ENCODE results near the gene GNB3. TPM values are rescaled to one million over a fixed set of nuclear protein-coding genes. Genes with fewer than 3 reads are reported as not detected.
"Not testable (repeated sequence)": the region's sequence is repeated elsewhere in the genome, so short reads cannot be mapped to it uniquely, and the experiment has no call there.

Gene GNB3
- total RNA-seq, 1 donor from 2014 or later: 5.6 TPM

- peak within 1 kb of the TSS; percentile 95 for H3K27ac Mint-ChIP-seq
- TF ChIP-seq, protein P1, sequence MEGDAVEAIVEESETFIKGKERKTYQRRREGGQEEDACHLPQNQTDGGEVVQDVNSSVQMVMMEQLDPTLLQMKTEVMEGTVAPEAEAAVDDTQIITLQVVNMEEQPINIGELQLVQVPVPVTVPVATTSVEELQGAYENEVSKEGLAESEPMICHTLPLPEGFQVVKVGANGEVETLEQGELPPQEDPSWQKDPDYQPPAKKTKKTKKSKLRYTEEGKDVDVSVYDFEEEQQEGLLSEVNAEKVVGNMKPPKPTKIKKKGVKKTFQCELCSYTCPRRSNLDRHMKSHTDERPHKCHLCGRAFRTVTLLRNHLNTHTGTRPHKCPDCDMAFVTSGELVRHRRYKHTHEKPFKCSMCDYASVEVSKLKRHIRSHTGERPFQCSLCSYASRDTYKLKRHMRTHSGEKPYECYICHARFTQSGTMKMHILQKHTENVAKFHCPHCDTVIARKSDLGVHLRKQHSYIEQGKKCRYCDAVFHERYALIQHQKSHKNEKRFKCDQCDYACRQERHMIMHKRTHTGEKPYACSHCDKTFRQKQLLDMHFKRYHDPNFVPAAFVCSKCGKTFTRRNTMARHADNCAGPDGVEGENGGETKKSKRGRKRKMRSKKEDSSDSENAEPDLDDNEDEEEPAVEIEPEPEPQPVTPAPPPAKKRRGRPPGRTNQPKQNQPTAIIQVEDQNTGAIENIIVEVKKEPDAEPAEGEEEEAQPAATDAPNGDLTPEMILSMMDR (IDR thresholded peaks at IDR 0.05; ENCODE audit: unreplicated experiment): no peak
- no peaks in the 10 kb centered on the region for H3K27me3 Mint-ChIP-seq
- H3K36me3 Mint-ChIP-seq (ENCODE audit: insufficient read depth): peaks cover 23% of the 10 kb centered on the region
- DNase-seq (ENCODE audit: low spot score, unreplicated experiment): peak; percentile 100
- H3K4me1 Mint-ChIP-seq (ENCODE audit: low read depth): peaks cover 28% of the 10 kb centered on the region
- no peaks in the 10 kb centered on the region for H3K9me3 Mint-ChIP-seq (ENCODE audit: low read depth)
- peak within 1 kb of the TSS; percentile 93 for H3K4me3 Mint-ChIP-seq (ENCODE audit: low read depth)
These were observed 32.6 kb downstream of the GNB3 start, which contains the start of gene SPSB2 for GRCh38 chr12:6873094-6874014. SPSB2 (minus strand) TSS chr12:6873303; CDS start chr12:6872901, 402 bp downstream.

DNA sequence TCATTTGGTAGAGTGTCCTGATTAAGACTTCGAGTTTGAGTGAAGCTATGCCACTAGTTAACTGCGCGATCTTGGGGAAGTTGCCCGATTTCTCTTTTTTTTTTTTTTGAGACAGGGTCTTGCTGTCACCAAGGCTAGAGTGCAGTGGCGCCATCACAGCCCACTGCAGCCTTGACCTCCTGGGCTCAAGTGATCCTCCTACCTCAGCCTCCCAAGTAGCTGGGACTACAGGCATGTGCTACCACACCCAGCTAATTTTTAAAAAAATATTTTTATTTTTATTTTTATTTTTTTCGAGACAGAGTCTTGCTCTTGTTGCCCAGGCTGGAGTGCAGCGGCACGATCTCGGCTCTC lies 33.3 kb downstream of the GNB3 start:
- not testable (repeated sequence) for H3K27me3 Mint-ChIP-seq; H3K9me3 Mint-ChIP-seq (ENCODE audit: low read depth); DNase-seq (ENCODE audit: low spot score, unreplicated experiment)
- H3K36me3 Mint-ChIP-seq (ENCODE audit: insufficient read depth): peaks cover 23% of the 10 kb centered on the region
- peaks cover 22% of the 10 kb centered on the region for H3K4me1 Mint-ChIP-seq (ENCODE audit: low read depth)
- peak overlapping the region; percentile 95 for H3K27ac Mint-ChIP-seq
- peak overlapping the region; percentile 93 for H3K4me3 Mint-ChIP-seq (ENCODE audit: low read depth)

GRCh38 chr12:6879824-6880223 lies 39.1 kb downstream of the GNB3 start:
- not testable (repeated sequence) for DNase-seq (ENCODE audit: low spot score, unreplicated experiment); H3K27me3 Mint-ChIP-seq; H3K4me3 Mint-ChIP-seq (ENCODE audit: low read depth); H3K9me3 Mint-ChIP-seq (ENCODE audit: low read depth)
- peaks cover 13% of the 10 kb centered on the region for H3K4me1 Mint-ChIP-seq (ENCODE audit: low read depth)
- peak overlapping the region; percentile 90 for H3K27ac Mint-ChIP-seq
- H3K36me3 Mint-ChIP-seq (ENCODE audit: insufficient read depth): peaks cover 24% of the 10 kb centered on the region

DNA sequence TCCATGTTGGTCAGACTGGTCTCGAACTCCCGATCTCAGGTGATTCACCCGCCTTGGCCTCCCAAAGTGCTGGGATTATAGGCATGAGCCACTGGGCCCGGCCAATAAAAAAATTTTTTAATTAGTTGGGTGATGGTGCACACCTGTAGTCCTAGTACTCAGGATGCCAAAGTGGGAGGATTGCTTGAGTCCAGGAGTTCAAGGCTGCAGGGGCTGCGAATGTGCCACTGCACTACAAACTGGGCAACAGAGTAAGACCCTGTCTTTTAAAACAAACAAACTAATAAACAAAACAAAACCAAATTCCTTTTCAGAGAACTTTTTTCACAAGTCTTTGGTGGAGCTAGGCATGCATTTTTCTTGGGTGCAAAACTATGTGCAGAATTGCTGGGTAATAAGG lies 42.5 kb downstream of the GNB3 start:
- no peaks in the 10 kb centered on the region for H3K9me3 Mint-ChIP-seq (ENCODE audit: low read depth)
- H3K27me3 Mint-ChIP-seq: no peaks in the 10 kb centered on the region
- peaks cover 14% of the 10 kb centered on the region for H3K36me3 Mint-ChIP-seq (ENCODE audit: insufficient read depth)
- DNase-seq (ENCODE audit: low spot score, unreplicated experiment): no peak
- H3K27ac Mint-ChIP-seq: no peak overlapping the region
- peaks cover 29% of the 10 kb centered on the region for H3K4me1 Mint-ChIP-seq (ENCODE audit: low read depth)
- TF ChIP-seq, protein P1 (IDR thresholded peaks at IDR 0.05; ENCODE audit: unreplicated experiment): no peak
- no peak overlapping the region for H3K4me3 Mint-ChIP-seq (ENCODE audit: low read depth)

DNA sequence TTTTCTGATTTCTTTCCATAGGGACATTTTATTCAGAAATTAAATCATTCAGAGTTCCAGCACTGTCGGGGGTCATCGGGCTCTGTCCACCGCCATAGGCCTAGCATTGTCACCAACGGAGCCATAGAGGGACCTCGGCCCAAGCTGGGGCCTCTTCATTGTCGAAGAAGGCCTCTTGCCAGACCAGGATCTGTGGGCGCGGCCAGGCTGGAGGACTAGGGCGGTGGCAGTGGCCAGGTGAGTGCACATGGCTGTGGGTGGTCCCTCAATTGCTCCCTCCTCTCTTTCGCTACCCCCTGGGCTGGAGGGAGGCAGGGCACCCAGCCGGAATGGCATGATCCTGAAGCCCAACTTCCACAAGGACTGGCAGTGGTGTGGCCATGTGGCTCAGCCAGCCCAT lies 43.0 kb downstream of the GNB3 start:
- Mint-ChIP-seq H3K36me3 (ENCODE audit: insufficient read depth) (peaks cover 16% of the 10 kb centered on the region), H3K4me3 (ENCODE audit: low read depth) (no peak overlapping the region), H3K9me3 (ENCODE audit: low read depth) (no peaks in the 10 kb centered on the region), H3K27me3 (no peaks in the 10 kb centered on the region), H3K27ac (no peak overlapping the region), H3K4me1 (ENCODE audit: low read depth) (peaks cover 33% of the 10 kb centered on the region)
- no peak for DNase-seq (ENCODE audit: low spot score, unreplicated experiment)
- TF ChIP-seq, protein P1 (IDR thresholded peaks at IDR 0.05; ENCODE audit: unreplicated experiment): no peak

DNA sequence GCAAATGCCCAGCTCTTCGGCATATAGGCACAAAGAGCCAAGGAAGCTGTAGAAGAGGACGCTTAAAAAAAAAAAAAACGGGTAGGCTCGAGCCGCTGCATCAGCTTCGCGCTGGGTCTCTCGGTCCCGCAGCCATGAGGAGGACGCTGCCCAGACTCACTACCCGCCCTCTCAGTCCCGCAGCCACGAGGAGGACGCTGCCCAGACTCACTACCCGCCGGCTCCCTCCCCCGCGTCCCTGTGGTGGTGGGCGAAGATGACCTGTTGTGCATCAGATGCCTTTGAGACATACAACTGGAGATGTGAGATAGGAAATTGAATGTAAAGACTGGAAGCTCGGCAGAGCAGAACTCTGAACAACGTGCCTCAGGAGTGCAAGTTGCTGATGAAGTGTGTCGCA lies 43.8 kb downstream of the GNB3 start:
- Mint-ChIP-seq H3K4me1 (ENCODE audit: low read depth) (peaks cover 34% of the 10 kb centered on the region), H3K27me3 (no peaks in the 10 kb centered on the region), H3K36me3 (ENCODE audit: insufficient read depth) (peaks cover 16% of the 10 kb centered on the region), H3K9me3 (ENCODE audit: low read depth) (no peaks in the 10 kb centered on the region), H3K27ac (peak overlapping the region; percentile 71), H3K4me3 (ENCODE audit: low read depth) (no peak overlapping the region)
- TF ChIP-seq, protein P1 (IDR thresholded peaks at IDR 0.05; ENCODE audit: unreplicated experiment): no peak
- DNase-seq (ENCODE audit: low spot score, unreplicated experiment): no peak

- peaks cover 34% of the 10 kb centered on the region for H3K4me1 Mint-ChIP-seq (ENCODE audit: low read depth)
- not testable (repeated sequence) for DNase-seq (ENCODE audit: low spot score, unreplicated experiment); H3K27me3 Mint-ChIP-seq; H3K9me3 Mint-ChIP-seq (ENCODE audit: low read depth)
- peak overlapping the region; percentile 100 for H3K27ac Mint-ChIP-seq
- peaks cover 16% of the 10 kb centered on the region for H3K36me3 Mint-ChIP-seq (ENCODE audit: insufficient read depth)
- H3K4me3 Mint-ChIP-seq (ENCODE audit: low read depth): peak overlapping the region; percentile 61
These were observed 45.7 kb downstream of the GNB3 start for GRCh38 chr12:6886206-6886999.
